GM19328 (cell line): Measurements from ENCODE around the gene MAP3K7.

Experiments
- ATAC-seq: cut with Tn5 transposase; IDR thresholded peaks from one replicate; pipeline ENCODE4 v1.9.1; 2021; ENCODE audit warnings: mild to moderate bottlenecking, moderate library complexity; ENCODE audit not compliant: unreplicated experiment

Gene MAP3K7

GRCh38 chr6:90586836-90587638 is at the start of gene MAP3K7:
TSS of gene MAP3K7 (minus strand) at chr6:90587072. CDS start at chr6:90586883, 189 bp downstream.
- peak; percentile 92 for ATAC-seq

- ATAC-seq: no peak
Observed at GRCh38 chr6:90631046-90631445, 44.2 kb upstream of the MAP3K7 start.

- no peak for ATAC-seq
Observed at GRCh38 chr6:90621581-90621980, 34.7 kb upstream of the MAP3K7 start.

GRCh38 chr6:90619221-90619620 is 32.3 kb upstream of the MAP3K7 start:
- ATAC-seq: no peak

- no peak for ATAC-seq
Observed at GRCh38 chr6:90612313-90612680, 25.4 kb upstream of the MAP3K7 start.

GRCh38 chr6:90611543-90612312 is 24.9 kb upstream of the MAP3K7 start:
- no peak for ATAC-seq

- peak; percentile 58 for ATAC-seq
Observed at GRCh38 chr6:90610751-90611542, 24.1 kb upstream of the MAP3K7 start.

GRCh38 chr6:90610301-90610750 is 23.5 kb upstream of the MAP3K7 start:
- ATAC-seq: no peak

GRCh38 chr6:90605749-90606340 is 19.0 kb upstream of the MAP3K7 start:
- ATAC-seq: no peak

- ATAC-seq: no peak
Observed at GRCh38 chr6:90604546-90604945, 17.7 kb upstream of the MAP3K7 start.

- ATAC-seq: no peak
Observed at GRCh38 chr6:90599151-90599550, 12.3 kb upstream of the MAP3K7 start.

- no peak for ATAC-seq
Observed at GRCh38 chr6:90598192-90598951, 11.5 kb upstream of the MAP3K7 start.

GRCh38 chr6:90596967-90597539 is 10.2 kb upstream of the MAP3K7 start:
- no peak for ATAC-seq

GRCh38 chr6:90595854-90596253 is 9.0 kb upstream of the MAP3K7 start:
- no peak for ATAC-seq

- no peak for ATAC-seq
Observed at GRCh38 chr6:90586546-90586835, 381 bp downstream of the MAP3K7 start.

- ATAC-seq: no peak
Observed at GRCh38 chr6:90584636-90585255, 2.1 kb downstream of the MAP3K7 start.

- ATAC-seq: no peak
Observed at GRCh38 chr6:90583836-90584481, 2.9 kb downstream of the MAP3K7 start.

GRCh38 chr6:90583179-90583835 is 3.6 kb downstream of the MAP3K7 start:
- no peak for ATAC-seq

- no peak for ATAC-seq
Observed at GRCh38 chr6:90581146-90581545, 5.7 kb downstream of the MAP3K7 start.
